Measurements from ENCODE around the gene DNAJC22. TPM values are rescaled to one million over a fixed set of nuclear protein-coding genes. Genes with fewer than 3 reads are reported as not detected.

Gene DNAJC22
- total and polyA plus RNA-seq, 9 of the 15 experiments (the other 6 are each of a cell fraction or from before 2014, with no cell fraction given), result 0.10 to 1.2 (median 0.47) TPM

DNA sequence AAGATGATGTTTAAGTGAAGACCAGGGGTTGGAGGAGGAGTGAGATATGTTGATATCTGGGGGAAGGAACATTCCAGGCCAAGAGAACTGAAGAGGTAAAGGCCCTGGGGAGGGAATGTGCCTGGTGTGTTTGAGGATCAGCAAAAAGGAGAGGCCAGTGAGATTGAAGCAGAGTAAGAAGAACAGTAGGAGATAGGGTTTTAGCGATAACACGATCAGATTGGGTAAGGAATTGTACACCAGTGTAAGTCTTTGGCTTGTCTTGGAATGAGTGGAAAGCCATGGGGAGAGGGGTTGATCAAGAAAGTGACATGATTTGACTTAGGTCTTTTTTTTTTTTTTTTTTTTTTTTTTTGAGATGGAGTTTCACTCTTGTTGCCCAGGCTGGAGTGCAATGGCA is 18.8 kb upstream of the DNAJC22 start:
- Histone ChIP-seq H3K9ac (ENCODE audit: insufficient read depth in 1 of 2, low read depth in 2 of 2, low read length in 2 of 2) (no peak overlapping the region), H3K27me3 (ENCODE audit: control insufficient read depth in 2 of 2, insufficient read depth in 2 of 2, low read length in 2 of 2) (no peaks in the 10 kb centered on the region), H3K9me3 (replicated peaks; ENCODE audit: control insufficient read depth, insufficient read depth, low read depth, low read length) (no peaks in the 10 kb centered on the region), H3K79me2 (ENCODE audit: control insufficient read depth, insufficient read depth, low read length) (peaks cover 15% of the 10 kb centered on the region), H3K27ac (ENCODE audit: extremely low read depth, low read depth, low read length) (no peak overlapping the region), H3K9me1 (ENCODE audit: control insufficient read depth, insufficient read depth, low read length) (peaks cover 3% of the 10 kb centered on the region), H4K20me1 (replicated peaks; ENCODE audit: control insufficient read depth, insufficient read depth, low read length) (no peaks in the 10 kb centered on the region), H3K4me1 (replicated peaks in 1 of 2; ENCODE audit: control insufficient read depth in 2 of 2, insufficient read depth in 2 of 2, low read length in 2 of 2) (peaks cover 5 to 15% of the 10 kb centered on the region in 2 experiments; a peak in 3 of 5 replicates), H2AFZ (ENCODE audit: low read depth, low read length) (no peak overlapping the region), H3K4me3 (no peak overlapping the region), H3K4me2 (ENCODE audit: insufficient read depth, low read length) (no peak overlapping the region), H3K36me3 (ENCODE audit: control insufficient read depth, insufficient read depth, low read length) (peaks cover 72% of the 10 kb centered on the region; the same call in 2 of the 3 replicates)
- ChIA-PET CTCF (ENCODE audit: low intra/inter-chr PET ratio) (no interaction called here), POLR2A (no interaction called here)
- FAIRE-seq, result no peak
- no TSS peak for BruUV-seq (replicated peaks)
- WGBS (ENCODE audit: insufficient coverage, low coverage, missing lambda C conversion rate), result 85% methylated on average over 2 of the region's 2 CpGs
- no peak for DNase-seq (ENCODE audit: extremely low read depth in 1 of 4, low spot score in 3 of 4)
- intact Hi-C loops (cut with micrococcal nuclease) (no loop called here), in situ Hi-C loops (cut with MboI) (no loop called here)
- ATAC-seq, result no peak
- TF ChIP-seq CHD4 (IDR thresholded peaks at IDR 0.05; ENCODE audit: insufficient read depth, insufficient replicate concordance, low read depth, low read length, poor library complexity, severe bottlenecking) (no peak), SRSF7 (optimal IDR thresholded peaks at IDR 0.05; ENCODE audit: low read depth, low read length) (no peak), TOE1 (IDR thresholded peaks at IDR 0.05; ENCODE audit: borderline replicate concordance) (no peak), TOE1 (CRISPR knock-in tag; IDR thresholded peaks at IDR 0.05; ENCODE audit: borderline replicate concordance, low read depth) (no peak), NFIX (CRISPR knock-in tag; IDR thresholded peaks at IDR 0.05; ENCODE audit: low read depth) (no peak), ZNF507 (tag; conservative IDR thresholded peaks at IDR 0.05) (no peak), BRD4 (IDR thresholded peaks at IDR 0.05) (no peak), ETS2 (tag; IDR thresholded peaks at IDR 0.05; ENCODE audit: borderline replicate concordance, poor library complexity, severe bottlenecking) (no peak), SNRNP70 (optimal IDR thresholded peaks at IDR 0.05; ENCODE audit: low read depth, low read length) (no peak), TAF9B (IDR thresholded peaks at IDR 0.05; ENCODE audit: partially characterized antibody) (no peak), ZNF197 (CRISPR knock-in tag; IDR thresholded peaks at IDR 0.05; ENCODE audit: low read depth) (no peak), ZBTB7A (IDR thresholded peaks at IDR 0.05; ENCODE audit: borderline replicate concordance, control insufficient read depth, low read depth, low read length) (no peak), ATF6 (CRISPR knock-in tag; IDR thresholded peaks at IDR 0.05) (no peak), BMI1 (IDR thresholded peaks at IDR 0.05; ENCODE audit: low read length) (no peak), CLOCK (CRISPR knock-in tag; IDR thresholded peaks at IDR 0.05; ENCODE audit: borderline replicate concordance) (no peak), RFX1 (IDR thresholded peaks at IDR 0.05) (no peak), ZNF551 (CRISPR knock-in tag; IDR thresholded peaks at IDR 0.05) (no peak), KLF1 (tag; IDR thresholded peaks at IDR 0.05) (no peak), RBM14 (IDR thresholded peaks at IDR 0.05; ENCODE audit: borderline replicate concordance, insufficient read depth, low read depth, low read length) (no peak), ZNF124 (CRISPR knock-in tag; IDR thresholded peaks at IDR 0.05) (no peak)
